CD4-positive, alpha-beta T cell treated with Interleukin-15 for 1 hour (primary cell): ENCODE measurements around the gene ADAM22.

Source experiments
- DNase-seq: peaks from one replicate; pipeline ENCODE4 v3.0.0-alpha.2; 2020

Gene ADAM22

DNA sequence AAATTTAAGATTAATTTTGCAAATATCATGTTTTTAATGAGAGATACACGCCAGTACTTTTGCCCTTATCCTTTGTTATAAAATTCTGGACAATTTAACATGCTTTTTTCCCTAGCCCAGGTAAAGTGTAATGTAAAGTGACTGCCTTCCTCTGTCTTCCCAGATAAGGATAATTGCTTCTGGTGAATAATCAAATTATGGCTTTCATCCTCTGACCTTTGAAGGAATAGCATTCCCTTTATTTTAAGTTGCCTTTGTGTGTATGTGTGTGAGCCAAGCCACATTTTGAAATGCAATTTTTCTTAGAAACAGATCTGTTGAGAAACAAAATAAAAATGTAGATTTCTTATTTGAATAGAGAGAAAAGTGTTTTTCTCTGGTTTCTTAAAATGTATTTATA, 107.5 kb downstream of the ADAM22 start:
- DNase-seq = no peak

DNA sequence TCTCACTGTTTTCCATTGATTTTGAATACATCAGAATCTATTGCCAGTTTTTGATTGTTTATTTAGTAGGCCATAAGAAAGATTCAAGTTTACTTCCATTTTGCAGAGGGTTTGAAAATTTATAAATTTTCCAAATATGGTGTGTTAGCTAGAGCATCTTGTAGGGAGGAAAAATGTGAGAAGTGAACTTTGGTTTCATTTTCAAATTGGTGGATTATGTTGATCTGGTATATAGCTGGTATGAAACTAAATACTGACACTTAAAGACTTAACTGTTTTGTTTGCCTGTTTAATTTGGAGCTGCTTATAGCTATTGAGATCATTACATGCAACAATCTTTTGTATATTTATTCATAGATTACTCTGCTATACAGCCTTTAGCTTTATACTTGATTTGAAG, 108.1 kb downstream of the ADAM22 start:
- no peak for DNase-seq

DNA sequence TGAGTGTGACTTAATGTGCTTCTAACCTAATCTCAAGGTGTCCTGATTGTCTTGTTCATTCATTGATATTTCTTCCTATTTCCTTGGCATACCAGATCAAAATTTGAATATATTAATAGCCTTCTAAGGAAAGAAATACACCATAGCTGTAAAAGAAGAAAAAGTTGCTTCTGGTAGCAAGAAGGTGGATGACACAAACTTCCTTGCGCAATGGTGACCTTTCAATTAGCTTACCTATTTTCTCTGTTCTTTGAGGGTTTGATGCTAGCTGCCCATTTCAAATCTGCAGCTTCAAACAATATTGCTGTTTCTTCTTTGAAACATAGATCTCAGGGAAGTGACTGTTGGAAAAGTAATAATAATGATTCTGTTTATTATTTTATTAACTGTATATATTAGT, 108.8 kb downstream of the ADAM22 start:
- DNase-seq = no peak

DNA sequence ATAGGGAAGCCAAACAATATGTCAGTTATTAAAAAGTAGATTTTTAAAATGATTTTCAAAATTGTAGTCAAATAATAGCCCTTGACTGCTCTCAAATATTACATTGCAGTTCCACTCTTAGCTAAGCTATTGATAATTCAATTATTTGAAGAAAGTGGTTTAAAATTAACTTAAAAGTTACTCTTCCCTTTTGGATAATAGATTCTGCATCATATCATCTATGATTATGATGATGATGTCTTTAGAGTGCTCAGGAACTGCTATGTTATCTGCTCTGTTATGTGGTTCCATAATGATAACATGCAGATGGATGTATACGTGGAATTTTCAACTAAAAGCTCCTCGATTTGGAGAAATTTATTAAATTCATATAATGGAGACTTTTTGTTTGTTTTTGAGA, 110.0 kb downstream of the ADAM22 start:
- DNase-seq = no peak

DNA sequence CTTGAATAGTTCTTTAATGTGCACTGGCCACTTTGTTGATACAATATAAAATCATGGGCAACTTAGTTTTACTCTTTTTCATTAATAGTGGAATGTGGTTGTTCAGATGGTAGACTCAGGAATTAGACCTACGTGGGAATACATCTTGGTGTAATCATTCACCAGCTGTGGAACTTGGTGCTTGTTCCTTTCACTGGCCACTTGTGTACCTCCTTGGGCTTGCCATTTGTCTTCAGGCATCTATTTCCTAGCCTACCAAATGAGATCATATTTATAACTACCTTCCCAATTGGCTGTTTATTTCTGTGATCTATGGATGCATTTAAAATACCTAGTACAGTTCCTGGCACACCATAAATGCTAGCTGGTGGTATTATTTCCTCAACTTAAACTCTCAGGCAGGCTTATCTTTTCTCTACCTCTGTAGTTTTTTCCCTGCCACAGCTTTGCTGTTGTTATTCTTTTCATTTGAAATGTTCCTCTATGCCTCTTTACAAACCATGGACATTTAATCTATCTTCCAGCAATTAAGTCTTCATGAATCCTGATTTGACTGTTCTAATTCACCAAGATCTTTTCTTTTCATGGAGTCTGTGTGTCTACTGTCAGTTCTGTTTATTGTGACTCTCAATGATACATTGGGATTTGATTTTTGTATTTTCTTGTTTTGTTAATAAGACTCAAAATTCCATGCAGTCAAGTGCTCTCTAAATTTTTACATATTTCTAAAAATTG, 113.0 kb downstream of the ADAM22 start:
- no peak for DNase-seq

DNA sequence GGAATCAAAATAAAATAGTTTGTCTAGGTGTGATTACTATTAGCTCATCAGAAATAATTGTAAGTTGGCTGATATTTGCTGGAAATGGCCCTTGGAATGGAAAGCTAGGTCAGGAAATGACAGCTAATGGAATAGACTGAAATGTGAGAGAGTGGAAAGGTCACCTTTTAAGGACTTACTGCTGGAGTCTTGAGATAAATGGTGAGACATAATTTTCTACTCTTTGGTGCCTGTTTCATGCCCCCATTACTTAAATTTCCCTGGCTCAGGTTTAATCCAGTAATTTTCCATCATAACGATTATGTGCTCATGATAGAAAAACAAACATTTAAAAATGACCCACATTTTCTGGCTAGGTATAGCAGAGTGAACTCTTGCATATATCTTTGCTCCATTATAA, 123.6 kb downstream of the ADAM22 start:
- no peak for DNase-seq

DNA sequence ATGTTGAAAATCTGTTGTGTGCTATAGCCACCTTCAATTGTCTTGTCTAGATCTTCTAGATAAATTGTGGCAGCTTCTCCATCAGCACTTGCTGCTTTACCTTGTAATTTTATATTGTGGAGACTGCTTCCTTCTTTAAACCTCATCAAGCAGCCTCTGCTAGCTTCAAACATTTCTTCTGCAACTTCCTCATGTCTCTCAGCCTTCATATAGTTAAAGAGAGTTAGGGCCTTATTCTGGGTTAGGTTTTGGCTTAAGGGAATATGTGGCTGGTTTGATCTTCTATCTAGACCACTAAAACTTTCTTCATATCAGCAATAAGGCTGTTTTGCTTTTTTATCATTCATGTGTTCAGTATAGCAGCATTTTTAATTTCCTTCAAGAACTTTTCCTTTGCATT, 128.2 kb downstream of the ADAM22 start:
- DNase-seq = no peak

DNA sequence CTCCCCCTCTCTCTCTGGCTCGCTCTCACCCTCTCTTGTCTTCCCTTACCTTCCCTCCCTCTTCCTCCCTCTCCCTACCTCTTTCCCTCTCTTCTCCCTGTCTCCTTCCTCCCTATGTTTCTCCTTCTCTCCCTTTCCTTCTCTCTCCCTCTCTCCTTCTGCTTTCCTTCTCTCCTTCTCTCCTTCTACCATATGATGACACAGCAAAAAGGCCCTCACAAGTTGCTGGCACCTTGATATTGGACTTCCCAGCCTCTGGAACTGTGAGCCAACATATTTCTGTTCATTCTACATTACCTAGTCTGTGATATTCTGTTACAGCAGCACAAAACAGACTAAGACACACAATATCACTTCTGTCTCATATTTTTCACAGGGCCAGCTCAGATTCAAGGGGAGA, 135.0 kb downstream of the ADAM22 start:
- no peak for DNase-seq

DNA sequence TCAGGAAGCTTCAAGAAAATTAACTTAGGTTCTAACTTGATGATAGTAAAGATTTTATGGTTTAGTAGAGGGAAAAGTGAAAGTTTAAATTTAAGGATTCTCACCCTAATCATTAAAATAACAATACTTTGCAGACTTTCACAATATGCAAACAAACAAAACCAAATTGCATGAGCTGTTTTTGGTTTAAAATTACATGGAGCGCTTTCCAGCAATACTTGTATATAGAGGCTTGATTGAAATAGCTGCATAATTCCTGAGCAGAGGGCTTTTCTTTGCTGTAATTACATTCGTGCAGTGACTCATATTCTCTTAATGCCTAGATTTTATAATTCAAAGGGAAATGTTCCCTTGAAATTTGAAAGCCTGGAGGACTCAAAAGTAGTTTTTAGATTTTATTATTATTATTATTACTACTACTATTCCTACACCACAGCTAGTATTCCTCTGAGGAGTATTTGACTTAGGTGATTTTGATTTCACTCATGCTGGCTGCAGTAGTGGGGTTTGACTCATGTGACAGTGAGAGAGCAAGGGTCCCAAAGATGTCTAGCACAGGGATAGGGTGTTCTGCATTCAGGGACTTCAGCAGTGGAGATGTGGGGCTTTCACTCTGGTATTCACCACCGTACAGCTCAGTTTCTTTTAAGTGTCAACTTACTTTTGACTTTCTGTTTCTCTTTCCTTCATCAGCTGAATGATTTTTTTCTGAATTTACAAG, 138.1 kb downstream of the ADAM22 start:
- DNase-seq = no peak

DNA sequence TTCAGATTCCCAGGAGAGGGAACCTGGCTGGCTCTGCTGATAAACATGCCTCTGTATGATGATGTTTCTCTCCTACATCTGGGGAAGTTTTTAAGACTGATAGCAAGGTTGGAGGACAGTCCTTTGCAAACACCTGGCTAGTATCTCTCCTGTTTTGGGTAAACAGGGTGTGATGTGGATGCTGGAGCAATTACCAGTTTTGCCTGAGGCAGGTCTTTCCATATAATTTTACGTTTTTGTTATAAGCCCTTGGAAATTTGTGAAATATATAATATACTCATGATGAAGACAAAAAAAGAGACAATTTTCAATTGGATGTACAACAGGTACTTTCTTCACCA, 138.6 kb downstream of the ADAM22 start:
- no peak for DNase-seq

DNA sequence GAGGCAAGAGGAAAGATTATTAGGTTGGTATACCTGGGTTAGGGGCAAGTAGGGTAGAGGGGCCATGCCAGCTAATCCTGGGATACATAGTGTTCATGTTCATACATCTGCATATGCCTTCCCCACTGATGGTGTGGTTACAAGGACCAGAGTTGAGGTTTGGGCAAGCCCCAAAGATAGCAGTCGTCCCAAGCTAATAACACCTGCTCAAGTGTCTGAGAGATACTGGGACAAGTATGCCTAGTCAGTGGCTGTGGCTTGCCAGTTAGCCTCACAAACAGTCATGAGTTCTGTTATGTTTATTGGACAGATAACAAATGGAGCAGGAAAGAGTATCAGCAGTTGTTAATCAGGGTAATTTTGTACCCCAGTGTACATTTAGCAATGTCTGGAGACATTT, 139.6 kb downstream of the ADAM22 start:
- no peak for DNase-seq

DNA sequence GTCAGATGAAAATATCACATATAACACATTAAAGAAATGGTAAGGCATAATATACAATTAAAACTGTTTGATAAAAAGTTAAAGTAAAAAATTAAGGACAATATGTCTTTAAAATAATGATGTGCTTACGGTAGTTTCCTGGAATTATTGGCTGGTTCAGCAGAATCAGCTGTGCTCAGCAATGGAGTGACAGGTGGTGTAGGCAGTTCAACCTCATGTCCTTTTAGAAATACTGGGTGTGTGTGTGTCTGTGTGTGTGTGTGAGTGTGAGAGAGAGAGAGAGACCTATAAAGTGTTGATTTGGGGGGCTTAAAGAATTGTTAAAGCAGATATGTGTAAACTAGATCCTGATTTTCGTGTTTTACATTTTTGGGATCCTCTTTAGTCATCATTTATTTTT, 141.2 kb downstream of the ADAM22 start:
- DNase-seq = no peak

DNA sequence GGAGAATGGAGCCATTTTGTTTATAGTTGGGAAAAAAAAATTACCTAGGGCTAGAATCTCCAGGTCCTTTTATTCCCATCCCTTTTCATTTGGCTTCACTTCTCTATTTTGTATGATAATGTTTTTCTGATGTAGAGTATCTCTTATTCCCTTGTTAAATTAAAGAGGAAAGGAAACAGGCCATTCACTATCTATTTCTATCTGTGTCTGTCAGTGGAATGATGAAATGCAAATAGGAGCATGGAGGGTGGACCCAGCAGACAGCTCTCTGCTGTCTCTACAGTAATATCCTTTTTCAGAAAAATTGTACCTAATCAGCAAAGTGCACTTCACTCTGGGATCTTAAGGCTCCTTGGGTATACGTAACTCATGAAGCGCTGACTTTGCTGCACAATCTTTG, 149.8 kb downstream of the ADAM22 start:
- no peak for DNase-seq

DNA sequence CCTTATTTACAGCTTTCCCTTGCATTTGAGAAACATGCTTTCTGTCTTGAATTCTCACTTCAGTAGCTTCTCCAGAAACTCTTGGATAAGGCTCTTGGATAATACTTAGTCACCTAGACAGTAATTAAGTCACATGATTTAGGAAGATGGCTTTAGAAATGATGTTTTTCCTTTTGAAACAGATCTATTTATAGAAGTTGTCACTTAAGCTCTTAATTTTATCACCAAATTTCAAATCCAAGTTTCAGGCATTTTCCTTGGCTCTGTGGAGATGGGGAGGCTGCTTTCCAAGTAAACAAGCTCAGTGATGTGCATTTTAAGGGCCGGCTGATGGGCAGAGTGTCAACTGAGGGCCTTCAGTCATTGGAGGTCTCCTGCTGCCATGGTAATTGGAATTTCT, 155.5 kb downstream of the ADAM22 start:
- no peak for DNase-seq

DNA sequence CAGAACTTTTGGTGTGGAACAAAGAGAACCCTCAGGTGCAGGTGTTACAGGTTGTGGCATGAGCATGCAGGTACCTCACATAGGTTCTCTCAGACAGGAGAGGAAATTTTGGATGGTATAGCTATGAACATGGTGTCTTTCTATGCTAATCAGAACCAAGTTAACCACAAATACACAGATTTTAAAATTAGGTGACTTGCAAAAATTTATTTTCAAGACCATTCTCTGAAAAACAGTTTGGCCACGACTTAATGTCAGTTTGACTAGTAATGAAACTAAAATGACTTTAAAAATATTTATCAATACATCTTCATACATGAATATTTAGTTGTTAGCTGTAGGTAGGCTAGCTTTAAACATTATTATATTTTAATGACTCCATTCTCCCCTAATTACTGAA, 156.2 kb downstream of the ADAM22 start:
- DNase-seq = no peak

DNA sequence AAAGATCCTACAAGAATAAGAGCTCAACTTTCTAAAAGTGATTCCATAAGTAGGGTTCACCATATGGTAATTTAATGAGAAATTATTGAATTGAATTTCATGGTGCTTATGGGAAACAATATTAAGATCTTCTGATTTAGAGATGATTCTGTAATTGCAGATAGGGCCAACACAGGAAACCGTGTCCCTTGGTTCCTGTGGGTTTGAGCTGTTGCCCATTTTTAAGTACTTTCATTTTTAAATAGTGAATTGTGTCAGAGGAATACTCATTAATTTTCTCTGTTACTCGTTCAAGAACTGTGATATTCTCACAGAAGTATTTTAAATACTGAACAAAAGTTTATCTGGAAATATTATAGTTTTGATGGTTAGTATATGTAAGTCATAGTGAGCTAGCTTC, 156.6 kb downstream of the ADAM22 start:
- no peak for DNase-seq

DNA sequence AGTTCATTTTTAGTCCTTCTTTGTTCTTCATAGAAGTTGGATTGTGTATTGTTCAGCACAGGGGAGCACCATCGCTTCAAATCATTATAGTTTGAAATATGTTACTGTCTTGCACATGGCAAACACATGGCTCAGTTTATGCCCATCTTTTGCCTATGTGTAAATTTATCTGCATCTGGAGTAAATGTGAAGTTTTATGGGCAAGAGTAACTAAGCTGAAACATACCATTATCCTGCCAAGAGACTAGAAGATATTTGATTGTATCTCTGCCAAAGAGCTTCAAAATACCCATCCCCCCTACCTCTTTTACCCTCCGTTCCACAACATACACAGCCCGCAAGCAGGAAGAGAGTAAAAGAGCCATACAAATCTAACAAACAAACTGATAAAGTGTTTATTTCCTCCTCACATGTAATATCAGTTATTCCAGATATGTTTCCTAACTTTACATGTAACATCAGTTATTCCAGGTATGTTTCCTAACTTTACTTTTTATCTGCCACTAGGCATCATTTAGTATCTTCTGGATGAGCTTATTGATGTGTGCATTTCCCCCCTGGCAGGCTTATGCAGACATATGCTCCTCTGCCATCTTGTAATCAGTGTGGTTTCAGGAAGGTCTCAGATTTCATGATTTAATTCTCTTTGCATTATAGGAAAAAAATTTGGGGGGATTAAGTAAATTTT, 158.1 kb downstream of the ADAM22 start:
- no peak for DNase-seq

DNA sequence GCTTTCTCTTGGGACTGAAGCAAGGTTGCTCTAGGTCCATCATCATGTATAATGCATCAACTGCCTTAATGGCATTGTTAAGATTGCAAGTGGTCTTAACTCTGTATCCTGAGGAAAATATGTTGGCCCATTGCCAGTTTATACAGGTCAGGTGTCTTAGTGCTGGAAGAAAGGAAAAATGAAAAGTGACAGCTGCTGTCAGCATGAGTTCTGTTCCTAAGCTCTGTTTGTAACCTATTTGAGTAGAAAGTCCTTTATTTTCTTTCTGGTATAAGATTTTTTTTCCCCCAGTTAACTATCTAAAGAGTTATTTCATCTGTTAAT, 158.6 kb downstream of the ADAM22 start:
- no peak for DNase-seq

DNA sequence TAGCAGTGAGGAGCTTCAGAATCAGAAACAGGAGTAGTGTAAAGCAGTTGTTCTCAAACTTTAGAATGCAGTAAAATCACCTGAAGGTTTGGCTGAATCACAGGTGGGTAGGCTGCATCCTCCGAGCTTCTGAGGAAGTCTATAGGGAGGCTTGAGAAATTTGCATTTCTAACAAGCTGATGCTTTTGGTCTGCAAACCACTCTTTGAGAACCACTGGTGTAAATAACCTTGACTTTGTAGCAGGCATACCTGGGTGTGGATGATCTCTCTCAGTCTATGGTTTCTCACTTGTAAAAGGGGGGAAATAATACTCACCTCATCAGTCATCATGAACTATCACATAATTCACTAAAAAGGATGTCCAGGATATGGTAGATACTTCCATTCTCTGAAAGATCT, 167.7 kb downstream of the ADAM22 start:
- DNase-seq = no peak

DNA sequence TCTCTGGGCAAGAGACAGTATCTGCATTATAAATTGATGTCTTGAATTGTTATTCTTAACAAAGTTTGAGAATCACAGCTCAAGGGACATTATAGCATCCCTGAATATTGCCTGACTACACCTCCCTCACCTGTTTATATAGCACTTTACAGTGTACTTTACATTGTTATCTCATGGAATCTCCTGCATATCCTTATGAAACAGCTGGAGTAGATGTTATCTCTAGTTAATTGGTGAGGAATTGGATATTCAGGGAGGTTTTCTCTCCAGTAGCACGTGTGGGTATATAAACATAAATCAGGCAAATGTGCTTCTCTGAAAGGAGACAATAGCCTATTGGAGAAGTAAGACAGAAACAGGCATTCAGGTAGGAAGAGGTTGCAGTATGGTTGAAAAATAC, 168.6 kb downstream of the ADAM22 start:
- DNase-seq = no peak

DNA sequence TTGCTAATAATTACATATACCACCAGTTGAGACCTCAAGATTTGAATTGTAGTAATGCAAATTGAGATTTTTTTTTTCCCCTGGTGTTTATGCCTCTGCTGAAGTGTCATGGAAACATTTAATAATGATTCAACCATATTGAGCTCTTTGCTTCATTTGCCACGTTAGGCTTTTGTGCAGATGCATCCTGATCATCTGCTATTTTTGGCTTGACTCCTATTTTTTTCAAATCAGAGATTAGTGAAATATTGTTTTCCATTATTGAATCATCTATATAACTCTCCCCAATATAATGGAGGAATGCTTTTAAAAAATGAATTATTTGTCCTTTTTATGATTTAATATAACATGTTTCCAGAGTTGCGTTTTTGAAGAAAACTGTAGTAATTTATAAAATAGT, 170.7 kb downstream of the ADAM22 start:
- no peak for DNase-seq

DNA sequence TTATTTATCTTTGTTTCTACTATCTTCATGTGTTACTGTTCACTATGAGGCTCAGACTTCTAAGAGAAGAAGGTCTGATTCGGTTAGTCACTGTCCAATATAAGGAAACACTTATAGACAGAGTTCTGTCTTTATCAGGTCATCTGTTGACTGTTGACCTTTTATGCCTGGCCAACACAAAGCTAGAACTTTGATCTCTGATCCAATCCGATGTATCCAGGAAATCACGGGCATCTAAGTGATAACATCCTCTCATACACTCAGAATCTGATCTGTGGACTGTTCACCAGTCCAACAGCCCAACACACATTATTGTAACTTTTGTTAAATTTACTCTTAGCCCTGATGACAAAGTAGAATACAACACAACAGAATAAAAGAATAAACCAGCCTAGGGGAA, 171.2 kb downstream of the ADAM22 start:
- no peak for DNase-seq

DNA sequence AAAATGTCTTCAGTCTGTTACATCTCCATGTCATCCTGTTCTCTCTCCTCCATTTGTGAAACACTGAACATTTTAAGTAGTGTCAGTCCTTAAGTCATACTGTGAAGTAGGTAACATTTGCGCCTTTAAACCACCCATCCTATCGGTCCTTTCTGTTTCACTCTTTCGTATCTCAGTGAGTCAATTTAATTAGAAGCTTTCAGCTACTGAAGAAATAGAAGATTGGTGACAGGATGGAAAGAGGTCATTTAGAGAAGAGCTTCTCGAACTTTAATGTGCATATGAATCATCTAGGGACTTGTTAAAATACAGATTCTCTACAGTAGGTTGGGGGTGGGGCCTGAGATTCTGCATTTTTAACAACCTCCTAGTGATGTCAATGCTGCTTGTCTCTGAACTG, 172.4 kb downstream of the ADAM22 start:
- no peak for DNase-seq

DNA sequence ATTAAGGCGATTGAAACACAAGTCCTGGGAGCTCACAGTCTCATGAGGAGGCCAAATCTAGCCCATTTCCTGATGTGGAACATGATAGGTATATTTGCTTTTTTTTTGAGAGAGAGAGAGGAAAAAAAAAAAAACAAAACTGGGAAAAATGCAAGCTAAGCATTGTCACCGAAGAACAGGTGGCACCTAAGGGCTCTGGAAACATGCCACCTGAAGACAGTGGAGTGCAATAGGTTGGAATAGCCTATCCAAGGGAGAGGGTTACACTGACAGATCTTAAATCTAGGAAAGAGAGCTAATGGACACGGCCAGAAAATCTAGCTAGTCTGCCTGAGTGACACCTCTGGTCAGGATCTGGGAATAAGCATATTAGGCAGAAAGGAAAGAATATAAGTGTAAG, 175.6 kb downstream of the ADAM22 start:
- no peak for DNase-seq
